Measurements from ENCODE around the gene ZNF311. TPM values are rescaled to one million over a fixed set of nuclear protein-coding genes. Genes with fewer than 3 reads are reported as not detected.

The ZNF311 gene
- total RNA-seq, 6 donors from 2014 or later = 0.76 to 6.3 (median 1.7) TPM; not detected in 1

DNA sequence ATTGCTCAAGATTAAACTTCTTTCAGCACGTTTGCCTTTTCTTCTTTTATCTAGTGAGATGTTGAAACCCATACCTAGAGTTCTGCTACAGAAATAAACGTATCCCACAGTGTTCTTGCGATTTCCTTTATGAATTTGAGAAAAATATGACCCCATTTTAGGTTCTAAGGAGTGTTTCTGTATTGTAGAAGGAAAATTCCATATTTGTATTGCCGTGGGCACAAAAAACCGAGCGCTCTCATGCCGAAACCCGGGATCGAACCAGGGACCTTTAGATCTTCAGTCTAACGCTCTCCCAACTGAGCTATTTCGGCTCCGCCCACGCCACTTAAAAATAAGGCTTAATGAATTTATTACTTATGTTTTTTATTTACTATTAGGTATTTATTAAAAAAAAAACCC, 23.7 kb downstream of the ZNF311 start:
- peaks cover 9 to 31% (median 11%) of the 10 kb centered on the region in 4 donors for H3K4me1 ChIP-seq
- ATAC-seq (ENCODE audit: low FRiP score in 2 of 2) (peak; percentile 58 to 60), DNase-seq (peak in 1 of 2 donors; percentile 39)
- TF ChIP-seq, protein P1, sequence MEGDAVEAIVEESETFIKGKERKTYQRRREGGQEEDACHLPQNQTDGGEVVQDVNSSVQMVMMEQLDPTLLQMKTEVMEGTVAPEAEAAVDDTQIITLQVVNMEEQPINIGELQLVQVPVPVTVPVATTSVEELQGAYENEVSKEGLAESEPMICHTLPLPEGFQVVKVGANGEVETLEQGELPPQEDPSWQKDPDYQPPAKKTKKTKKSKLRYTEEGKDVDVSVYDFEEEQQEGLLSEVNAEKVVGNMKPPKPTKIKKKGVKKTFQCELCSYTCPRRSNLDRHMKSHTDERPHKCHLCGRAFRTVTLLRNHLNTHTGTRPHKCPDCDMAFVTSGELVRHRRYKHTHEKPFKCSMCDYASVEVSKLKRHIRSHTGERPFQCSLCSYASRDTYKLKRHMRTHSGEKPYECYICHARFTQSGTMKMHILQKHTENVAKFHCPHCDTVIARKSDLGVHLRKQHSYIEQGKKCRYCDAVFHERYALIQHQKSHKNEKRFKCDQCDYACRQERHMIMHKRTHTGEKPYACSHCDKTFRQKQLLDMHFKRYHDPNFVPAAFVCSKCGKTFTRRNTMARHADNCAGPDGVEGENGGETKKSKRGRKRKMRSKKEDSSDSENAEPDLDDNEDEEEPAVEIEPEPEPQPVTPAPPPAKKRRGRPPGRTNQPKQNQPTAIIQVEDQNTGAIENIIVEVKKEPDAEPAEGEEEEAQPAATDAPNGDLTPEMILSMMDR (IDR thresholded peaks at IDR 0.05) = peak in 1 of 6 experiments; percentile 20
- TF ChIP-seq POLR2AphosphoS5 (IDR thresholded peaks at IDR 0.05) (no peak), POLR2A (IDR thresholded peaks at IDR 0.05) (no peak)
- peak overlapping the region; percentile 54 to 79 (median 64) for H3K4me3 ChIP-seq
- H3K36me3 ChIP-seq = no peaks in the 10 kb centered on the region
- peak overlapping the region; percentile 64 to 83 (median 78) for H3K27ac ChIP-seq
- WGBS, 2 donors = 1% methylated on average over 13 of the region's 13 CpGs
- H3K27me3 ChIP-seq = no peaks in the 10 kb centered on the region
- H3K9me3 ChIP-seq = no peaks in the 10 kb centered on the region

DNA sequence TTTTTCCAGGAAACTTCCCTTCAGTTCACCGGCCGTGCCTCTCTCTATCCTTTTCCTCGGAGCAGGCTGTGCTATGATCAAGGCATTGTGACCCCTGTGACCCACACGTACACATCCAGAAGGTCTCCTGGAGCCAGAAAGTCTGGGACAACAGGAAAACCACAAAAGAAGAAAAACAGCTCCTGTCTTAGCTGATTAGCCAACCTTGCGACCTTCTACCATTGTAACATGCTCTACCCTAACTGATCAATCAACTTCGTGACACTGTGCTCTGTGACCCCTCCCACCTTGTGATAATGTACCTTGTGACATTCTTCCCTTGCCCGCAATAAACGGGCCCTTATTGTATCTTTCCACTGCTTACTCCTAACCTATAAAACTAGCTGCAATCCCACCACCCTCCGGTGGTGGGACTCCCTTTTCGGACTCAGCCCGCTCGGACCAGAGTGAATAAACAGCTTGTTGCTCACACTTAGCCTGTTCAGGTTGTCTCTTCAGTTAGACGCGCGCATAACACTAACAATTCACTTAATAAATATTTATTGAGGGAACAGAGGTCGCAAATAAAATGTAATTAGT, 24.2 kb downstream of the ZNF311 start:
- peak in 1 of 2 donors; percentile 53 for DNase-seq

DNA sequence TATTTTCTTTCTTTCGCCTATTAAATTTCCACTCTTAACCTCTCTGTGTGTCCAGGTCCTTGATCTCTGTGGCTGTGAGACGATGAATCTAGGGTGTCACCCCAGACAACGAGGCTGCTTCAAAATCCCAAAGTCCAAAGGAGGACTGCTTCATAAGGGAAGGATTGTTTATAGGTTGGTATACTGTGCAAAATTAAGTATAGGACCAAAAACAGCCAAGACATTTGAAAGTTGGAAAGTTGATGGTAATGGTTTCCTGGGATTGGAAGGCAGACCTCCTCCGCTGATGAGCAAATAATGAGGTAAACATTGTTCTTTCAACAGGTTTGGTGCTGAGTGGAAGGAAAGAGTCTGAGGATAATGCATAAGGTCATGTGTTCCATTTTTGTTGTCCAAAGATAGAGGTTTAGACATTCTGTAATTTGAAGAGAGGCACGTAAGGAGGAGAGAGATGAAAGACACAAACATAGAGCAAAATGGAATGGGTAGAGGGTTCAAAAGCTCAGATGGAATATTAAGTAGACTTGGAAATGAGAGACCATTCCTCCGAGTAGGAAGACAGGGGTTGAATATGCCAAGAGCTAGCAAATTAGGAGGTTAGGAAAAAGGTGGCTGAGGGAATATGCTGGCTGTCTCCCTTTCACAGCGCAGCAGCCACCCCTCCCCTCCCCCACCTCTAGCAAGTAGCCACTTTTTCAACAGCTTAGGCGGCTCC, 24.8 kb downstream of the ZNF311 start:
- ATAC-seq (ENCODE audit: low FRiP score in 2 of 2) (no peak), DNase-seq (no peak)
- Histone ChIP-seq H3K36me3 (no peaks in the 10 kb centered on the region), H3K4me1 (peaks cover 9 to 24% (median 9%) of the 10 kb centered on the region in 4 donors), H3K27ac (peak overlapping the region in 3 of 4 donors; percentile 2 to 83 (median 78)), H3K4me3 (peak overlapping the region in 3 of 4 donors; percentile 54 to 79 (median 58)), H3K9me3 (no peaks in the 10 kb centered on the region), H3K27me3 (no peaks in the 10 kb centered on the region)
- 46 to 49% methylated on average over 8 of the region's 8 CpGs for WGBS, 2 donors
- no peak for TF ChIP-seq EP300 (IDR thresholded peaks at IDR 0.05)
- TF ChIP-seq POLR2A (IDR thresholded peaks at IDR 0.05) = no peak
- TF ChIP-seq, protein P1 (IDR thresholded peaks at IDR 0.05) = no peak
- no peak for TF ChIP-seq POLR2AphosphoS5 (IDR thresholded peaks at IDR 0.05)

More for the DNA sequence above, 24.2 kb downstream of the ZNF311 start:
- Histone ChIP-seq H3K27ac (peak overlapping the region; percentile 2 to 83 (median 78)), H3K4me3 (peak overlapping the region; percentile 28 to 79 (median 56)), H3K27me3 (no peaks in the 10 kb centered on the region), H3K36me3 (no peaks in the 10 kb centered on the region), H3K9me3 (no peaks in the 10 kb centered on the region), H3K4me1 (peaks cover 9 to 27% (median 10%) of the 10 kb centered on the region in 4 donors)
- peak; percentile 57 to 77 for ATAC-seq (ENCODE audit: low FRiP score in 2 of 2)
- TF ChIP-seq, protein P1 (IDR thresholded peaks at IDR 0.05) = peak in 5 of 6 experiments; percentile 30 to 59 (median 39)
- TF ChIP-seq POLR2A (IDR thresholded peaks at IDR 0.05) = no peak
- 0 to 2% methylated on average over 16 of the region's 16 CpGs for WGBS, 2 donors

DNA sequence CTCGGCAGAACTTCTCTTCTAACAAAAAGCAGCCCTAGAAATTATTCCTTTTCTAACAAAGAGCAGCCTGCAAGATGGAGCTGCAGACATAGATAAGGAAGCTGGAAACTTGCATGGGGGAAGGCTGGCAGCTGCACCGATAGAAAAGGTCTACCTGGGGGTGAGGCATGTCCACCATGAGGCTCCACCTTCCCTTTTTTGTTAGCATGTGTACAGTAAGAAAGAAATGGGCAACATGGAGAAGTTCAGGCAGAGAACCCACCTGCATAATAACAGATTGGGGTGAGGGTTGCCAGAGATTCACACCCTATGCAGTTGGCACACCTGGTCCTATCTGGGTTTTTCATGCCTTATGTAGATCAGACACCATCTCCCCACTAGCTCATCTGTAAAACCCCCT, 25.4 kb downstream of the ZNF311 start:
- H3K27ac ChIP-seq = no peak overlapping the region
- no peak for TF ChIP-seq POLR2AphosphoS5 (IDR thresholded peaks at IDR 0.05)
- TF ChIP-seq EP300 (IDR thresholded peaks at IDR 0.05) = no peak
- no peak for TF ChIP-seq POLR2A (IDR thresholded peaks at IDR 0.05)
- TF ChIP-seq, protein P1 (IDR thresholded peaks at IDR 0.05) = no peak
- 41 to 61% methylated on average over 2 of the region's 2 CpGs for WGBS, 2 donors
- H3K36me3 ChIP-seq = no peaks in the 10 kb centered on the region
- H3K4me3 ChIP-seq = no peak overlapping the region
- H3K9me3 ChIP-seq = no peaks in the 10 kb centered on the region
- no peak for ATAC-seq (ENCODE audit: low FRiP score in 2 of 2)
- peaks cover 9 to 19% (median 9%) of the 10 kb centered on the region in 4 donors for H3K4me1 ChIP-seq
- H3K27me3 ChIP-seq = no peaks in the 10 kb centered on the region
- DNase-seq = no peak

All from upper lobe of left lung (tissue), 6 donors.